ENCODE measurements around the gene PBX4. TPM values are rescaled to one million over a fixed set of nuclear protein-coding genes. Genes with fewer than 3 reads are reported as not detected.

The PBX4 gene
- total RNA-seq, 2 donors from 2014 or later, result 1.6 to 8.2 TPM

- no peaks in the 10 kb centered on the region for H3K9me3 ChIP-seq
- TF ChIP-seq POLR2A (IDR thresholded peaks at IDR 0.05) (no peak), CTCF (IDR thresholded peaks at IDR 0.05) (no peak)
- intact Hi-C loops (cut with DNase I), result no loop called here
- H3K27ac ChIP-seq, result no peak overlapping the region
- no peaks in the 10 kb centered on the region for H3K27me3 ChIP-seq
- H3K4me1 ChIP-seq, result peaks cover 7% of the 10 kb centered on the region
- DNase-seq (no peak), ATAC-seq (no peak)
- peaks cover 44 to 52% of the 10 kb centered on the region in 2 donors for H3K36me3 ChIP-seq (replicated peaks in 1 of 2; ENCODE audit: insufficient read depth in 1 of 2, low read depth in 2 of 2)
- H3K4me3 ChIP-seq, result no peak overlapping the region
- WGBS, 2 donors, result 96 to 98% methylated on average over 13 to 33 of the region's 33 CpGs
Measured at GRCh38 chr19:19656451-19657396, 38.2 kb upstream of the PBX4 start.

GRCh38 chr19:19655641-19656343 is 37.3 kb upstream of the PBX4 start:
- no peaks in the 10 kb centered on the region for H3K27me3 ChIP-seq
- H3K27ac ChIP-seq, result no peak overlapping the region
- ATAC-seq (no peak), DNase-seq (no peak)
- intact Hi-C loops (cut with DNase I), result no loop called here
- no peaks in the 10 kb centered on the region for H3K9me3 ChIP-seq
- TF ChIP-seq CTCF (IDR thresholded peaks at IDR 0.05), result no peak
- TF ChIP-seq POLR2A (IDR thresholded peaks at IDR 0.05), result no peak
- 89 to 92% methylated on average over 12 to 23 of the region's 27 CpGs for WGBS, 2 donors
- H3K4me3 ChIP-seq, result no peak overlapping the region
- peaks cover 44 to 60% of the 10 kb centered on the region in 2 donors for H3K36me3 ChIP-seq (replicated peaks in 1 of 2; ENCODE audit: insufficient read depth in 1 of 2, low read depth in 2 of 2)
- no peaks in the 10 kb centered on the region for H3K4me1 ChIP-seq

GRCh38 chr19:19655051-19655594 is 36.6 kb upstream of the PBX4 start:
- DNase-seq, result no peak

GRCh38 chr19:19654441-19654840 is 36.0 kb upstream of the PBX4 start:
- Histone ChIP-seq H3K9me3 (no peaks in the 10 kb centered on the region), H3K36me3 (replicated peaks in 1 of 2; ENCODE audit: insufficient read depth in 1 of 2, low read depth in 2 of 2) (peaks cover 44 to 60% of the 10 kb centered on the region in 2 donors), H3K27ac (no peak overlapping the region), H3K27me3 (no peaks in the 10 kb centered on the region), H3K4me1 (no peaks in the 10 kb centered on the region), H3K4me3 (no peak overlapping the region)
- intact Hi-C loops (cut with DNase I), result no loop called here
- no peak for DNase-seq
- WGBS, 2 donors, result 91% methylated on average over 15 of the region's 15 CpGs; no CpG with 5 or more reads in 1 of the 2 donors
- ATAC-seq, result no peak
- TF ChIP-seq CTCF (IDR thresholded peaks at IDR 0.05), result no peak
- no peak for TF ChIP-seq POLR2A (IDR thresholded peaks at IDR 0.05)

More at GRCh38 chr19:19655051-19655594, 36.6 kb upstream of the PBX4 start:
- TF ChIP-seq CTCF (IDR thresholded peaks at IDR 0.05), result no peak
- no peak for TF ChIP-seq POLR2A (IDR thresholded peaks at IDR 0.05)
- H3K27me3 ChIP-seq, result no peaks in the 10 kb centered on the region
- H3K4me1 ChIP-seq, result no peaks in the 10 kb centered on the region
- WGBS, 2 donors, result 94 to 96% methylated on average over 12 to 22 of the region's 22 CpGs
- no peak overlapping the region for H3K27ac ChIP-seq
- H3K36me3 ChIP-seq (replicated peaks in 1 of 2; ENCODE audit: insufficient read depth in 1 of 2, low read depth in 2 of 2), result peaks cover 44 to 60% of the 10 kb centered on the region in 2 donors
- intact Hi-C loops (cut with DNase I), result no loop called here
- H3K9me3 ChIP-seq, result no peaks in the 10 kb centered on the region
- ATAC-seq, result no peak
- H3K4me3 ChIP-seq, result no peak overlapping the region
